Subcutaneous adipose tissue (tissue), 4 donors: ENCODE data around the gene TLN1. TPM values are rescaled to one million over a fixed set of nuclear protein-coding genes. Genes with fewer than 3 reads are reported as not detected.

Experiments
- total RNA-seq, 4 donors: library from RNA; depleted of rRNA; stranded (reverse); fragments of >200 nt; gene quantifications; one replicate each; pipeline ENCODE4 v1.1.0, GENCODE V29; 2016
- TF ChIP-seq, protein P1 (sequence below): fragments of 450-650 bp; IDR thresholded peaks from one replicate; pipeline ENCODE4 v1.5.1; 2016; ENCODE audit warnings: low read depth, mild to moderate bottlenecking, control low read depth, antibody characterized with exemption, moderate library complexity

Gene TLN1
- total RNA-seq, 4 donors from 2014 or later: 247 to 590 (median 461) TPM

DNA sequence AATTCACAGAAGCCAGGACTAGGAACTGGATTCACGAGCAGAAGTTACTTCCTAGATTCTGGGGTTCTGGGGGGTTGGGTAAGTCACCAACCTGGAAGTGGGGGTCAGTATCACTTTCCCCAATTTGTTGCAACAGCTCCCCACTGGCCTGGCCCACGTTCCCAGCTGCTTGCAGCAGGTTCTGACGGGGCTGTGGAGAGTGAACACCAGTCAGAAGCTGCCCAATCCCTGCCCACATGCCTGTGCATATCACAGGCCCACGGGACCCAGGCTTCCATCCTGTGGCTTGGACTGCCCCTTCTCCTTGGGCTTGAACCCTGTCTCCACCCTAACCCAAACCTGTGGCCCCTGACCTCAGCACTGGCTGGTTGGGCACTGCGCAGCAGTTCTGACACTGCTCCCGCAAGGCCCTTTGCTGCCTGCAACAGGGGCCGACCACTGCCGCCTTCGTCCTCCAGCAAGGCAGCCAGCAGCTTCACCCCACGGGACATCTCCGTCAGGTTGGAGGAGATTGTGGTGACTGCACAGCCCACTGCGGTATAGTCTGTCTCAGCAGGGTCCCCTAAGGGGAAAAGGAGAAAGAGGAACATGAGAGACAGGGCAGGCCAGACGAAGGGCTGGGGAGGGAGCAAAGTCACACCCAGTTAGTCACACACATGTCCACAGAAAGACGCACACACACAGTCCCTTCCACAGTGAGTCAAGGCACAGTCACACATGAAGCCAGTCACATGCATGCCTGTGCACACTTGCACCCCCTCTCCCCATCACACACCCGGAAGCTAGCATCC, 13.1 kb downstream of the TLN1 start:
- TF ChIP-seq, protein P1, sequence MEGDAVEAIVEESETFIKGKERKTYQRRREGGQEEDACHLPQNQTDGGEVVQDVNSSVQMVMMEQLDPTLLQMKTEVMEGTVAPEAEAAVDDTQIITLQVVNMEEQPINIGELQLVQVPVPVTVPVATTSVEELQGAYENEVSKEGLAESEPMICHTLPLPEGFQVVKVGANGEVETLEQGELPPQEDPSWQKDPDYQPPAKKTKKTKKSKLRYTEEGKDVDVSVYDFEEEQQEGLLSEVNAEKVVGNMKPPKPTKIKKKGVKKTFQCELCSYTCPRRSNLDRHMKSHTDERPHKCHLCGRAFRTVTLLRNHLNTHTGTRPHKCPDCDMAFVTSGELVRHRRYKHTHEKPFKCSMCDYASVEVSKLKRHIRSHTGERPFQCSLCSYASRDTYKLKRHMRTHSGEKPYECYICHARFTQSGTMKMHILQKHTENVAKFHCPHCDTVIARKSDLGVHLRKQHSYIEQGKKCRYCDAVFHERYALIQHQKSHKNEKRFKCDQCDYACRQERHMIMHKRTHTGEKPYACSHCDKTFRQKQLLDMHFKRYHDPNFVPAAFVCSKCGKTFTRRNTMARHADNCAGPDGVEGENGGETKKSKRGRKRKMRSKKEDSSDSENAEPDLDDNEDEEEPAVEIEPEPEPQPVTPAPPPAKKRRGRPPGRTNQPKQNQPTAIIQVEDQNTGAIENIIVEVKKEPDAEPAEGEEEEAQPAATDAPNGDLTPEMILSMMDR: no peak

DNA sequence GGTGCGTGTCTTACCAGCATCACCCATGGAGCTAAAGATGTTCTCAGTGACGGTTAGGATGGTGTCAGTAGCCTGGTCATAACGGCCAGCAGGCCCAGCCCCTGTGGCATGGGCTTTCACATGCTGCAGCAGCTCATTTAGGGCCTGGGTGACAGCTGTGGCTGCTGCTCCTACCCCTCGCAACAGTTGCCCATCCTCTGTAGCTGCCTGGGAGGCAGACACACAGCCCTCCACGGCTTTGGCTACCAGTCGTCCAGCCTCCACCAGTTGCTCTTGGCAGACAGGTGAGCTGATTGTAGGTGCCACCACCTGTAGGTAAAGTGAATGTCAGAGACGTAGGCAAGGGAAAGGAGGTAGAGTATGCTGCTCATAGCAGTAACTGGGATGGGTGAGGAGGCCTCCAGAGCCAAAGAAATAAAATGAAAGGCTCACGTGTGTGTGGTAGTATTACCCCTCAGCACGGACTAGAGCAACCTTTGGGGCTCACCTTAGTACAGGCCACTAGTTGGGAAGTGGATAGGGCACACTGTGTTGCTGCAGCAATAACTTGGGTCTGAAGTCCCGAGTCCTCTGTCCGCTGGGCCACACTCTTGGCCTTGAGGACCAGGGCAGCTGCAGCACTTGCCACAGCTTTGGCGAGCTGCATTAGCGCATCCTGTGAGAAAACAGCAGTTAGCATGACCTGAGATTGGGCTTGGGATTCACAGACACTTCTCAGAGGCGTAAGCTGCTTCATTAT, 14.7 kb downstream of the TLN1 start:
- TF ChIP-seq, protein P1: no peak

DNA sequence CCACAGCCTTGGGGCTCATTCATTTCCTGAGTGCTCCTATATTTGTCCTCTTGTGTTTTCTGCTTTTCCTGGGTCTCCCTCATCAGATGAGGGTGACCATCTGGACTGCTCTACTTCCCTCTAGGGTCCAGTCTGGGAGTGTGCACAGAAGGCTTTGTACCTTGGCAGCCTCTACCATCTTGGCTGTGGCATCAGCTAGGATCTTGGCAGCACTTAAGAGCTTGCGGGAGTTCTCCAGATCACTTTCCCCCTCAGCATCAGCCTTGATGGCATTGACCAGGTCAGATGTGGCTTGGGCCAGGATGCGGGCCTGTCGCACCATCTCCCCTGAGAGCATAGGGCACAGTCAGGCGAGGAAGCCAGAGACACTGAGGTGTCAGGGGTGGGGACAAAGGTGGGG, 15.8 kb downstream of the TLN1 start:
- TF ChIP-seq, protein P1: no peak

DNA sequence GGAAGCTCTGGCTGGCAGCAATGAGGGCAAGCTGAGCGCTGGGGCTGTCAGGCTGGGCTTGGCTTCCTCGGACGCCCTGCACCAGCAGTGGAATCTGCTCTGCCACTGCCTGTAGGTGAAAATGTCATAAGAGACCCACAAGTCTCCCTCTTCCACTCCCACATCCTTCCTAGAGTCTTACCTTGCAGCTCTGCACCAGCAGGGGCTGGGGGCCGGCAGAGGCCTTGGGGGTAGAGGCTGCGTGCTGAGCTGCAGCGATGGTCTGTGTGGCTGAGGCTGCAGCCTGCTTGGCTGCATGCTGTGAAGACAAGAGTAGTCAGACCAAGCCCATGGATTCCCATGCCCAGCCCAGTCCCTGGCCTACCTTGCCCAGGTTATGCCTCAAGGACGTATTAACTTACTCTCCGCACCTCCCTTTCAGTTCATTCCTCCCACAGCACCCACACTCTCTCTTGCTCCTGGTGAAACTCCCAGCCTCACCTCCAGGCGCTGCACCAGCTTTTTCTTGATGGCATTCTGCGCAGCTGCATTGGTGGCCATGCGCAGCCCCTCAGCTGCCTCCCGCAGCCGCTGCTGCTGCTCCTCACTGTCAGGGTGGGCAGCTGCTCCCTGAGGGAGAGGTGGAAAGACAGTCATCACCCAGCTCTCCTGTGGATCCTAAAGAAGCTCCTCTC, 17.3 kb downstream of the TLN1 start:
- TF ChIP-seq, protein P1: no peak

DNA sequence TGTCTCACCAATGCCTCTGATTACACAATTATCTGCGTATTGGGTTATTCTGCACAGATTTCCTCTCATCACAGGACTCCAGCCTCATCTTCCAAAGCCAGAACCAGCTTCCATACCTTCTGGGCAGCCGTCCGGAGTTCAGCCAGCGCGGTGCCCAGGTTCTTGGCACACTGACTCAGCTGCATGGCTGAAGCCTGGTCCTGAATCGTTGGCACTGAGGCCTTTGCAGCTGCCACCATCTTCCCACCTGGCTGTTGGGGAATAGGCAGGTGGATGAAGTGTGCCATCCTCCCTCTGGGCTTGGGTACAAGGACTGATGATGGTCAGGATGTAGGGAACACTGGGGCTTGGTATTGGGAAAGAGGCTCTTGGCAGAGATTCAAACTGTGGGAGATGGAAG, 17.9 kb downstream of the TLN1 start:
- TF ChIP-seq, protein P1: no peak

DNA sequence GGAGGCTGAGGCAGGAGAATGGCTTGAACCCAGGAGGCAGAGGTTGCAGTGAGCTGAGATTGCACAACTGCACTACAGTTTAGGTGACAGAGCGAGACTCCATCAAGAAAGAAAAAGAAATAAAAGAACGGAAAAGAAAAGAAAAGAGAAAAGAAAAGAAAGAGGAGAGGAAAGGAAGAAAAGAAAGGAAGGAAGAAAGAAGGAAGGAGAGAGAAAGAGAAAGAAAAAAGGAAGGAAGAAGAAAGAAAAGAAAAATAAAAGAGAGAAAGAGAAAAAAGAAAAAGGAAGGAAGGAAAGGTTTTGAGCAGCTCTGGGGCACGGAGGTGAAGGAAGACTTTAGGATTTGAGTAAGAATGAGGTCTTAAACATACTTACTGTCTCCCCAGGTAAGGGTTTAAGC, 18.4 kb downstream of the TLN1 start:
- TF ChIP-seq, protein P1: no peak
